Gastrocnemius medialis (tissue), 4 donors: ENCODE data around the gene APBA2. TPM values are rescaled to one million over a fixed set of nuclear protein-coding genes. Genes with fewer than 3 reads are reported as not detected.

ENCODE experiments used
- ATAC-seq, 2 donors: fragments of 150-250 bp; one replicate each; pipeline ENCODE4 v1.9.1; 2016
- DNase-seq, 2 donors: peaks; one replicate each; pipeline ENCODE4 v3.0.0-alpha.2; 2019
- H3K27ac ChIP-seq, 4 donors: fragments of 200-600 bp; sonication (generic); 1 replicate in 1 of 4; 2 replicates in 3 of 4; pipeline ENCODE4 v1.5.1; 2016 to 2018; ENCODE audit warnings: mild to moderate bottlenecking in 2 of 4, moderate library complexity in 1 of 4
- H3K27me3 ChIP-seq, 3 donors: fragments of 200-600 bp; sonication (generic) in 2 of 3; 1 replicate in 1 of 3; 2 replicates in 2 of 3; pipeline versions ENCODE4 v1.5.1 to v1.6.0; 2016 to 2019; ENCODE audit warnings: mild to moderate bottlenecking in 1 of 3, moderate library complexity in 1 of 3
- H3K36me3 ChIP-seq, 2 donors: fragments of 200-600 bp; sonication (generic) in 1 of 2; one replicate each; pipeline ENCODE4 v1.5.1; 2017 to 2018
- H3K4me1 ChIP-seq, 2 donors: fragments of 200-600 bp; sonication (generic) in 1 of 2; one replicate each; pipeline ENCODE4 v1.5.1; 2016 to 2017; ENCODE audit warnings: mild to moderate bottlenecking in 2 of 2
- H3K4me3 ChIP-seq, 4 donors: fragments of 200-600 bp; sonication (generic) in 3 of 4; 1 replicate in 1 of 4; 2 replicates in 3 of 4; pipeline ENCODE4 v1.5.1; 2016 to 2019; ENCODE audit warnings: mild to moderate bottlenecking in 2 of 4
- H3K9me3 ChIP-seq, 3 donors: fragments of 200-600 bp; sonication (generic) in 2 of 3; 1 replicate in 1 of 3; 2 replicates in 2 of 3; pipeline ENCODE4 v1.5.1; 2016 to 2019
- POLR2A ChIP-seq, 2 donors: fragments of 450-650 bp; IDR thresholded peaks; one replicate each; pipeline ENCODE4 v1.6.1; 2017; ENCODE audit warnings: antibody characterized with exemption in 2 of 2, mild to moderate bottlenecking in 2 of 2, moderate library complexity in 2 of 2
- in situ Hi-C, 4 donors: fragments of 200-750 bp; cut with MboI; loops; one replicate each; pipeline versions ENCODE4 v1.15.0 to v1.8.0; 2017; ENCODE audit warnings: low sequenced_read_pairs in 4 of 4
- intact Hi-C: fragments of 100-400 bp; cut with DNase I; formaldehyde crosslinking; loops from one replicate; pipeline ENCODE4 v1.15.1; 2023; ENCODE audit warnings: low total_unique reads
- total RNA-seq, 4 donors: library from RNA; depleted of rRNA; stranded (reverse); fragments of >200 nt; gene quantifications; one replicate each; pipeline versions ENCODE4 v1.1.0 to v1.2.3, GENCODE V29; 2016
- TF ChIP-seq, protein P1 (sequence below), 5 experiments: fragments of 450-650 bp in 3 of 5; fragments of 200-600 bp in 2 of 5; sonication (generic) in 2 of 5; IDR thresholded peaks in 4 of 5; conservative IDR thresholded peaks in 1 of 5; 1 replicate in 4 of 5; 2 replicates in 1 of 5; pipeline ENCODE4 v1.5.1; 2016 to 2019; ENCODE audit warnings: antibody characterized with exemption in 5 of 5, mild to moderate bottlenecking in 3 of 5, moderate library complexity in 3 of 5

Gene APBA2
- total RNA-seq, 4 donors from 2014 or later, result 0.19 to 0.31 TPM; not detected in 2

DNA sequence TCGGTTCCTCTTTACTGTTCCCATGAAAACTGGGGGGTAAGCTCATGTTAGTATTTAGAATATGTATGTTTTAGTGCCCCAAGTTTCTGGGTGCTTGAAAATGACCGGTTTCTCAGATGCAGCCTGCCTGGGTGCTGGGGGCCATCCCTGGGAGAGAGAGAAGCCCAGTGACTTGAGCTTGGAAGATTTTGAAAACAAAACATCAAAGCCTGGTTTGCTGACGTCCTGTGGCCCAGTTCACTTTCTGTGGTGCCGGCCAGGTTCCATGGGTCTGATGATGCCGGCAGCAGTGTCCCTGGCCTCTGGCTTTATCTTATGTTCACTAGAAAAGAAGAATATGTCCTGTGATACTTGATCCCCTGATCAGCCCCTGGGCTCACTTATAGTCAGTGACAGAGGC, 17.1 kb downstream of the APBA2 start:
- Histone ChIP-seq H3K4me1 (no peaks in the 10 kb centered on the region), H3K27me3 (peaks cover 0 to 2% (median 0%) of the 10 kb centered on the region in 3 donors), H3K4me3 (no peak overlapping the region), H3K36me3 (no peaks in the 10 kb centered on the region), H3K27ac (no peak overlapping the region), H3K9me3 (no peaks in the 10 kb centered on the region)
- TF ChIP-seq, protein P1, sequence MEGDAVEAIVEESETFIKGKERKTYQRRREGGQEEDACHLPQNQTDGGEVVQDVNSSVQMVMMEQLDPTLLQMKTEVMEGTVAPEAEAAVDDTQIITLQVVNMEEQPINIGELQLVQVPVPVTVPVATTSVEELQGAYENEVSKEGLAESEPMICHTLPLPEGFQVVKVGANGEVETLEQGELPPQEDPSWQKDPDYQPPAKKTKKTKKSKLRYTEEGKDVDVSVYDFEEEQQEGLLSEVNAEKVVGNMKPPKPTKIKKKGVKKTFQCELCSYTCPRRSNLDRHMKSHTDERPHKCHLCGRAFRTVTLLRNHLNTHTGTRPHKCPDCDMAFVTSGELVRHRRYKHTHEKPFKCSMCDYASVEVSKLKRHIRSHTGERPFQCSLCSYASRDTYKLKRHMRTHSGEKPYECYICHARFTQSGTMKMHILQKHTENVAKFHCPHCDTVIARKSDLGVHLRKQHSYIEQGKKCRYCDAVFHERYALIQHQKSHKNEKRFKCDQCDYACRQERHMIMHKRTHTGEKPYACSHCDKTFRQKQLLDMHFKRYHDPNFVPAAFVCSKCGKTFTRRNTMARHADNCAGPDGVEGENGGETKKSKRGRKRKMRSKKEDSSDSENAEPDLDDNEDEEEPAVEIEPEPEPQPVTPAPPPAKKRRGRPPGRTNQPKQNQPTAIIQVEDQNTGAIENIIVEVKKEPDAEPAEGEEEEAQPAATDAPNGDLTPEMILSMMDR (IDR thresholded peaks at IDR 0.05 in 4 of 5, conservative IDR thresholded peaks at IDR 0.05 in 1 of 5), result no peak
- TF ChIP-seq POLR2A (IDR thresholded peaks at IDR 0.05), result no peak
- intact Hi-C loops (no loop called here), in situ Hi-C loops (no loop called here)
- ATAC-seq (no peak), DNase-seq (no peak)

DNA sequence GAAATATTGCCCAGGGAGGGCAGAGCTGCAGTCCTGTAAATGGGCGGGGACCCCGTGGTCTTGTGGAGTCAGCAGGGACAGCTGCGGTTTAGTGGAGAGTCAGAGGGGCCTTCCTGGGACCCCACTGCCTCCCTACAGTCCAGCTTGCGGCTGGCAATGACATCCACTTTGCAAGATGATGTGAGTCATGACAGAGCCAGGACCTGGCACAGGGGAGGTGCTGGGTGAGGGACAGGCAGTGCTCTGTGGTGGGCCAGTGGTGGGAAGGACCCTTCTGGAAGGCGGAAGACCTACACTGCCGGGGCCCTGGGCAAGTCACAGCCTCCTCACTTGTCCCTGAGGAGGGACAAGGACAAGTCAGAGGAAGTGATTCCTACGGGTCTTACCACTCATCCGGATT, 17.8 kb downstream of the APBA2 start:
- H3K27me3 ChIP-seq, result peaks cover 0 to 2% (median 0%) of the 10 kb centered on the region in 3 donors
- H3K4me1 ChIP-seq, result no peaks in the 10 kb centered on the region
- ATAC-seq, result no peak
- no peaks in the 10 kb centered on the region for H3K9me3 ChIP-seq
- intact Hi-C loops (no loop called here), in situ Hi-C loops (no loop called here)
- no peak overlapping the region for H3K27ac ChIP-seq
- TF ChIP-seq, protein P1 (IDR thresholded peaks at IDR 0.05 in 4 of 5, conservative IDR thresholded peaks at IDR 0.05 in 1 of 5), result no peak
- TF ChIP-seq POLR2A (IDR thresholded peaks at IDR 0.05), result no peak
- DNase-seq, result no peak
- H3K36me3 ChIP-seq, result no peaks in the 10 kb centered on the region
- no peak overlapping the region for H3K4me3 ChIP-seq

DNA sequence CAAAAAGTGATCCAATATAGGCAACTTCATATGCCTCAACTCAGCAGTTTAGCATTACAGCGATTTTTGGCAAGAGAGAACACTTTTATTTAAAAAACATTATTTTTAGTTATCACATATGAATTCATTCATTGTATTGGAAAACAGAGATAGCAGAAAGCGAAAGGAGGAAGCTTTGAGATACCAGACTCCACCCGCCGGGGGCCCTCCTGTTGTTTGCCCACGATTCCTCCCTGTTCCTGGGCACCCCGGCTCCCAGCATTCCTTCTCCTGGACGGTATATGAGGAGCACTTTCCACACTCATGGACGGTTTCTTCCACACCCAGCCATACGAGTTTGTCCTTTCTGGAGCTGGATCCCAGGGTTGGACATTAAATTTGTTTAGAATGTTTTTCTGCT, 18.2 kb downstream of the APBA2 start:
- TF ChIP-seq, protein P1 (IDR thresholded peaks at IDR 0.05 in 4 of 5, conservative IDR thresholded peaks at IDR 0.05 in 1 of 5), result no peak
- no peak for TF ChIP-seq POLR2A (IDR thresholded peaks at IDR 0.05)
- no peak overlapping the region for H3K4me3 ChIP-seq
- no peaks in the 10 kb centered on the region for H3K36me3 ChIP-seq
- DNase-seq (no peak), ATAC-seq (no peak)
- intact Hi-C loops, result no loop called here
- H3K9me3 ChIP-seq, result no peaks in the 10 kb centered on the region
- H3K4me1 ChIP-seq, result no peaks in the 10 kb centered on the region
- peaks cover 0 to 2% (median 0%) of the 10 kb centered on the region in 3 donors for H3K27me3 ChIP-seq
- in situ Hi-C loops, result no loop called here
- H3K27ac ChIP-seq, result no peak overlapping the region

DNA sequence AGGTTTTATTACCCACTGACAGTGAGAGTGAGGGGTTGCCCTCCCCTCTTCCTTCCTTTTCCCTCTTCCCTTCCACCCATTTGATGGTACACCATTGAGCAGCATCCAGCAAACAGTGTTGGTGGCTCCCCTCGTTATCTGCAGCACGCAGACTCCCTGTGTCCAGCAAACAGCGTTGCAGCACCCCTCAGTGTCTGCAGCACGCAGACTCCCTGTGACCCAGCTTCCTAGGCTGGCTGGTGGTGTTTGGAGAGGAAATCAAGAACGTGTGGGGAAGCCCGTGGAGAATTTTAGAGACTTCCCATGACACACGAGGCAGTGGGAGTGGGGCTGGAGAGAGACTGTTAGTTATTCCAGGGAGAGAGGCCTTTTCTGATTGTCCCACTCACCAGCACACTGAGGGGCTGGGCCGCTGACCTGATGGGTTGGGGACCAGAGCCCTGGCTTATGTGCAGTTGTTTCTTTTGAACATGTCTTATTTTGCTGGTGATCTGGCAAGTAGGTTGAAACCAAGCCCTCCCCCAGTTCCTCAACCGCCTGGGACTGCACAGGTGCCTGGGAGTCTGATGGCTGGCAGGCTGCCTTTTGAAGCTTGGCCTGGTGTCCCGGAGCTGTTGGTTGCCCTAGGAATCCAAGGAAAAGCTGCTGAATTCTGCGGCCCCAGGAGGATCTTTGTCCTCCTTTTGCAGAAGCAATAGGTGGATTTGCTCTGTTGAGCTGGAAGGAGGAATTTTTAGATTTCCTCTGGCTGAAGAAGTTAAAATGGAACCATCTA, 19.0 kb downstream of the APBA2 start:
- TF ChIP-seq, protein P1 (IDR thresholded peaks at IDR 0.05 in 4 of 5, conservative IDR thresholded peaks at IDR 0.05 in 1 of 5), result no peak
- TF ChIP-seq POLR2A (IDR thresholded peaks at IDR 0.05), result no peak
- intact Hi-C loops (no loop called here), in situ Hi-C loops (no loop called here)
- Histone ChIP-seq H3K9me3 (no peaks in the 10 kb centered on the region), H3K27ac (no peak overlapping the region), H3K4me3 (no peak overlapping the region), H3K27me3 (peaks cover 0 to 2% (median 0%) of the 10 kb centered on the region in 3 donors), H3K36me3 (no peaks in the 10 kb centered on the region), H3K4me1 (no peaks in the 10 kb centered on the region)
- DNase-seq, result no peak
- ATAC-seq, result no peak
